NCI-H128 (cell line): Measurements from ENCODE around the gene CANT1.

Experiments
- DNase-seq: peaks from one replicate; lab custom pipeline; 2025; ENCODE audit not compliant: unreplicated experiment; lab: John Stamatoyannopoulos, UW

The CANT1 gene

GRCh38 chr17:79010304-79010646 is 711 bp upstream of the CANT1 start:
- DNase-seq: no peak

GRCh38 chr17:79008666-79009387 is 737 bp downstream of the CANT1 start:
- no peak for DNase-seq

- no peak for DNase-seq
Measured at GRCh38 chr17:79007504-79008381, 1.8 kb downstream of the CANT1 start.

GRCh38 chr17:79006794-79007503 is 2.6 kb downstream of the CANT1 start:
- DNase-seq: no peak

- DNase-seq: no peak
Measured at GRCh38 chr17:79006046-79006445, 3.5 kb downstream of the CANT1 start.

GRCh38 chr17:79005063-79005861 is 4.3 kb downstream of the CANT1 start:
- DNase-seq: peak; percentile 37

- DNase-seq: no peak
Measured at GRCh38 chr17:79003661-79004411, 5.7 kb downstream of the CANT1 start.

GRCh38 chr17:79002796-79003593 is 6.6 kb downstream of the CANT1 start:
- no peak for DNase-seq

- DNase-seq: no peak
Measured at GRCh38 chr17:79002291-79002690, 7.3 kb downstream of the CANT1 start.

GRCh38 chr17:79001190-79002020 is 8.2 kb downstream of the CANT1 start:
- DNase-seq: no peak

- no peak for DNase-seq
Measured at GRCh38 chr17:79000396-79001189, 9.0 kb downstream of the CANT1 start.

GRCh38 chr17:78999947-79000395 is 9.6 kb downstream of the CANT1 start:
- DNase-seq: no peak

- DNase-seq: no peak
Measured at GRCh38 chr17:78999056-78999768, 10.4 kb downstream of the CANT1 start.

- DNase-seq: no peak
Measured at GRCh38 chr17:78998311-78999055, 11.1 kb downstream of the CANT1 start.

GRCh38 chr17:78997881-78998280 is 11.7 kb downstream of the CANT1 start:
- no peak for DNase-seq

- DNase-seq: no peak
Measured at GRCh38 chr17:78997231-78997741, 12.3 kb downstream of the CANT1 start.
